GM23338 (cell line): ENCODE measurements around the gene MTHFS. TPM values are rescaled to one million over a fixed set of nuclear protein-coding genes. Genes with fewer than 3 reads are reported as not detected.

Experiments used
- ATAC-seq: fragments of 200-7000 bp; cut with Tn5 transposase; 3 replicates; pipeline ENCODE4 v1.9.1; 2020
- DNase-seq: peaks from one replicate; pipeline ENCODE4 v3.0.0-alpha.2; 2015; ENCODE audit warnings: low spot score
- H2AFZ ChIP-seq: fragments of 200-600 bp; sonication (generic); 2 replicates; pipeline ENCODE4 v1.8.0; 2016; ENCODE audit warnings: antibody characterized with exemption, mild to moderate bottlenecking, moderate library complexity
- H3F3A ChIP-seq: fragments of 200-600 bp; sonication (generic); replicated peaks from 2 replicates; pipeline ENCODE4 v1.8.0; 2017; ENCODE audit warnings: antibody characterized with exemption, mixed run types, low read depth
- H3K27ac ChIP-seq: fragments of 200-600 bp; sonication (generic); 2 replicates; pipeline ENCODE4 v1.6.1; 2016; ENCODE audit warnings: low read depth
- H3K27me3 ChIP-seq: fragments of 200-600 bp; sonication (generic); 2 replicates; pipeline ENCODE4 v1.8.0; 2016; ENCODE audit warnings: mild to moderate bottlenecking, mixed run types, moderate library complexity; ENCODE audit not compliant: insufficient read depth
- H3K36me3 ChIP-seq: fragments of 200-600 bp; sonication (generic); 2 replicates; pipeline ENCODE4 v1.8.0; 2016; ENCODE audit warnings: mild to moderate bottlenecking; ENCODE audit not compliant: insufficient read depth
- H3K4me1 ChIP-seq: fragments of 200-600 bp; sonication (generic); 2 replicates; pipeline ENCODE4 v1.8.0; 2016; ENCODE audit warnings: mild to moderate bottlenecking, moderate library complexity; ENCODE audit not compliant: insufficient read depth
- H3K4me2 ChIP-seq: fragments of 200-600 bp; sonication (generic); 2 replicates; pipeline ENCODE4 v1.7.1; 2017; ENCODE audit warnings: mixed run types
- H3K4me3 ChIP-seq: fragments of 200-600 bp; sonication (generic); 2 replicates; pipeline ENCODE4 v1.6.1; 2016; ENCODE audit warnings: mixed run types
- H3K79me2 ChIP-seq: fragments of 200-600 bp; sonication (generic); replicated peaks from 2 replicates; pipeline ENCODE4 v1.8.0; 2017; ENCODE audit warnings: mild to moderate bottlenecking; ENCODE audit not compliant: insufficient read depth
- H3K9me2 ChIP-seq: fragments of 200-600 bp; sonication (generic); 2 replicates; pipeline ENCODE4 v1.8.0; 2017; ENCODE audit not compliant: insufficient read depth
- H4K20me1 ChIP-seq: fragments of 200-600 bp; sonication (generic); replicated peaks from 2 replicates; pipeline ENCODE4 v1.8.0; 2017; ENCODE audit warnings: mild to moderate bottlenecking; ENCODE audit not compliant: insufficient read depth
- H3K27ac Mint-ChIP-seq: 2 replicates; pipeline ENCODE4 v1.8.0; 2020; ENCODE audit warnings: inconsistent platforms, mild to moderate bottlenecking, moderate library complexity, mixed read lengths
- H3K27me3 Mint-ChIP-seq: 3 replicates; pipeline ENCODE4 v1.8.0; 2022; ENCODE audit warnings: low read depth, mild to moderate bottlenecking, moderate library complexity, mixed read lengths, inconsistent platforms; ENCODE audit not compliant: insufficient read depth, poor library complexity
- H3K36me3 Mint-ChIP-seq: 3 replicates; pipeline ENCODE4 v1.8.0; 2021; ENCODE audit warnings: low read depth, mild to moderate bottlenecking, inconsistent platforms, moderate library complexity, mixed read lengths
- H3K4me1 Mint-ChIP-seq: 3 replicates; pipeline ENCODE4 v1.8.0; 2020; ENCODE audit warnings: mild to moderate bottlenecking, inconsistent platforms, mixed read lengths
- H3K4me3 Mint-ChIP-seq: 3 replicates; pipeline ENCODE4 v1.8.0; 2021; ENCODE audit warnings: moderate library complexity, mild to moderate bottlenecking, inconsistent platforms, mixed read lengths
- H3K9me3 Mint-ChIP-seq: 3 replicates; pipeline ENCODE4 v1.8.0; 2020; ENCODE audit warnings: moderate library complexity, mild to moderate bottlenecking, inconsistent platforms, mixed read lengths
- CTCF ChIP-seq, 2 experiments: fragments of 200-600 bp in 1 of 2; sonication (generic) in 1 of 2; conservative IDR thresholded peaks; 2 replicates each; pipeline versions ENCODE4 v1.5.1 to v1.6.1; 2016 to 2017; ENCODE audit warnings: antibody characterized with exemption in 2 of 2, low read depth in 2 of 2, mild to moderate bottlenecking in 2 of 2, moderate library complexity in 1 of 2
- ETS1 ChIP-seq: IDR thresholded peaks from 2 replicates; pipeline ENCODE4 v1.6.1; 2016; ENCODE audit warnings: antibody characterized with exemption
- EZH2 ChIP-seq: fragments of 200-600 bp; sonication (generic); IDR thresholded peaks from one replicate; pipeline ENCODE4 v1.8.0; 2017; ENCODE audit warnings: antibody characterized with exemption, mild to moderate bottlenecking, low read depth; ENCODE audit not compliant: unreplicated experiment
- JUNB ChIP-seq: IDR thresholded peaks from one replicate; pipeline ENCODE4 v1.6.1; 2016; ENCODE audit warnings: antibody characterized with exemption; ENCODE audit not compliant: unreplicated experiment
- NANOG ChIP-seq: IDR thresholded peaks from 2 replicates; pipeline ENCODE4 v1.6.1; 2016; ENCODE audit warnings: antibody characterized with exemption, borderline replicate concordance
- POLR2AphosphoS5 ChIP-seq: IDR thresholded peaks from 2 replicates; pipeline ENCODE4 v1.6.1; 2016; ENCODE audit warnings: antibody characterized with exemption, low read depth
- REST ChIP-seq: IDR thresholded peaks from one replicate; pipeline ENCODE4 v1.6.1; 2018; ENCODE audit warnings: antibody characterized with exemption; ENCODE audit not compliant: unreplicated experiment
- ZNF331 ChIP-seq: fragments of 250-450 bp; sonication (Bioruptor Pico); IDR thresholded peaks from 2 replicates; pipeline ENCODE4 v1.5.0; 2020; ENCODE audit warnings: low read depth, mild to moderate bottlenecking, moderate library complexity
- polyA plus RNA-seq: library from polyadenylated mRNA; unstranded; fragments of >200 nt; fragmentation: Nextera tagmentation; extraction: Ambion mirVana; gene quantifications from 2 replicates; pipeline ENCODE4 v1.2.1, GENCODE V29; 2016
- total RNA-seq: library from RNA; depleted of rRNA; stranded (reverse); fragments of >200 nt; shearing (Covaris generic); gene quantifications from 2 replicates; pipeline ENCODE4 v1.2.3, GENCODE V29; 2014

MTHFS gene
- total and polyA plus RNA-seq, 2 experiments from 2014 or later = 33.2 to 62.0 TPM

GRCh38 chr15:79863886-79864285 lies 32.9 kb downstream of the MTHFS start (continued):
- TF ChIP-seq EZH2 (no peak), REST (no peak), JUNB (no peak), NANOG (no peak), ETS1 (no peak), CTCF (conservative IDR thresholded peaks at IDR 0.05; ENCODE audit: low read depth in 2 of 2) (no peak), ZNF331 (CRISPR knock-in tag) (no peak), POLR2AphosphoS5 (no peak)

- Mint-ChIP-seq H3K4me3 (no peak overlapping the region), H3K27ac (no peak overlapping the region), H3K27me3 (no peaks in the 10 kb centered on the region), H3K36me3 (peaks cover 3% of the 10 kb centered on the region; the same call in 1 of the 3 replicates), H3K9me3 (no peaks in the 10 kb centered on the region), H3K4me1 (no peaks in the 10 kb centered on the region)
- Histone ChIP-seq H3K27me3 (no peaks in the 10 kb centered on the region), H3F3A (no peaks in the 10 kb centered on the region), H3K4me3 (no peak overlapping the region), H3K4me2 (no peak overlapping the region), H3K79me2 (peaks cover 9% of the 10 kb centered on the region), H3K4me1 (no peaks in the 10 kb centered on the region), H4K20me1 (no peaks in the 10 kb centered on the region), H2AFZ (no peak overlapping the region), H3K27ac (no peak overlapping the region), H3K9me2 (no peaks in the 10 kb centered on the region), H3K36me3 (no peaks in the 10 kb centered on the region)
- DNase-seq (no peak), ATAC-seq (no peak)
- TF ChIP-seq POLR2AphosphoS5 = no peak
- no peak for TF ChIP-seq CTCF (conservative IDR thresholded peaks at IDR 0.05; ENCODE audit: low read depth in 2 of 2)
These were observed 34.6 kb downstream of the MTHFS start for GRCh38 chr15:79862191-79862590.
